CD14-positive monocyte (primary cell): Measurements from ENCODE around the gene KRT32. TPM values are rescaled to one million over a fixed set of nuclear protein-coding genes. Genes with fewer than 3 reads are reported as not detected.
A peak's percentile ranks its signal among the peaks of the same experiment; 100 is the strongest.

Experiments used
- DNase-seq, 3 donors: peaks; one replicate each; pipeline ENCODE4 v3.0.0-alpha.2; 2011 to 2022
- H2AFZ ChIP-seq: 2 replicates; pipeline ENCODE4 v1.6.0; 2012; ENCODE audit warnings: mild to moderate bottlenecking, low read depth, low read length, inconsistent platforms; ENCODE audit not compliant: insufficient read depth, poor library complexity, severe bottlenecking
- H3K27ac ChIP-seq, 2 donors: 1 replicate in 1 of 2; 2 replicates in 1 of 2; pipeline ENCODE4 v1.5.1; 2012 to 2013; ENCODE audit warnings: low read length in 2 of 2, control low read depth in 1 of 2, inconsistent platforms in 1 of 2, low read depth in 1 of 2, mild to moderate bottlenecking in 1 of 2
- H3K27me3 ChIP-seq, 2 donors: one replicate each; pipeline versions ENCODE4 v1.6.0 to v1.6.1; 2011 to 2013; ENCODE audit warnings: low read length in 2 of 2; ENCODE audit not compliant: control insufficient read depth in 2 of 2, insufficient read depth in 2 of 2
- H3K36me3 ChIP-seq, 2 donors: replicated peaks in 1 of 2; 1 replicate in 1 of 2; 2 replicates in 1 of 2; pipeline versions ENCODE4 v1.5.1 to v1.6.1; 2012 to 2013; ENCODE audit warnings: low read length in 2 of 2, control low read depth in 1 of 2, inconsistent platforms in 1 of 2, mild to moderate bottlenecking in 1 of 2; ENCODE audit not compliant: insufficient read depth in 2 of 2, control insufficient read depth in 1 of 2
- H3K4me1 ChIP-seq, 2 donors: 1 replicate in 1 of 2; 2 replicates in 1 of 2; pipeline versions ENCODE4 v1.5.1 to v1.6.1; 2012 to 2013; ENCODE audit warnings: low read length in 2 of 2, control low read depth in 1 of 2, inconsistent platforms in 1 of 2, mild to moderate bottlenecking in 1 of 2, moderate library complexity in 1 of 2; ENCODE audit not compliant: insufficient read depth in 2 of 2, control insufficient read depth in 1 of 2
- H3K4me2 ChIP-seq: replicated peaks from 2 replicates; pipeline ENCODE3; 2012; ENCODE audit warnings: low read length, moderate library complexity, mild to moderate bottlenecking; ENCODE audit not compliant: poor library complexity, severe bottlenecking; ENCODE audit errors: extremely low read depth
- H3K4me3 ChIP-seq, 3 experiments: fragments of 200-600 bp in 1 of 3; sonication (generic) in 1 of 3; replicated peaks in 1 of 3; 1 replicate in 2 of 3; 2 replicates in 1 of 3; pipeline ENCODE4 v1.5.1; 2011 to 2013; ENCODE audit warnings: low read length in 3 of 3, mild to moderate bottlenecking in 3 of 3, control low read depth in 2 of 3, low read depth in 2 of 3, inconsistent platforms in 1 of 3, moderate library complexity in 1 of 3
- H3K79me2 ChIP-seq: 2 replicates; pipeline ENCODE4 v1.6.0; 2012; ENCODE audit warnings: mild to moderate bottlenecking, control low read depth, inconsistent platforms, low read length, moderate library complexity; ENCODE audit not compliant: insufficient read depth
- H3K9ac ChIP-seq: 2 replicates; pipeline ENCODE4 v1.6.0; 2017; ENCODE audit warnings: low read length, mild to moderate bottlenecking; ENCODE audit not compliant: insufficient read depth, poor library complexity, severe bottlenecking
- H3K9me3 ChIP-seq, 2 donors: replicated peaks in 1 of 2; 1 replicate in 1 of 2; 2 replicates in 1 of 2; pipeline versions ENCODE4 v1.5.1 to v1.6.1; 2012 to 2013; ENCODE audit warnings: low read length in 2 of 2, control low read depth in 1 of 2; ENCODE audit not compliant: control insufficient read depth in 1 of 2, insufficient read depth in 1 of 2
- H4K20me1 ChIP-seq: 2 replicates; pipeline ENCODE4 v1.6.0; 2012; ENCODE audit warnings: mild to moderate bottlenecking, low read length, control low read depth, moderate library complexity; ENCODE audit not compliant: insufficient read depth
- H3K27ac Mint-ChIP-seq, 7 donors: one replicate each; pipeline ENCODE4 v1.8.0; 2020; ENCODE audit warnings: mild to moderate bottlenecking in 7 of 7, mixed read lengths in 7 of 7, moderate library complexity in 6 of 7, inconsistent platforms in 2 of 7
- H3K27me3 Mint-ChIP-seq, 3 donors: one replicate each; pipeline ENCODE4 v1.8.0; 2021 to 2022; ENCODE audit warnings: low read depth in 3 of 3, mild to moderate bottlenecking in 3 of 3, mixed read lengths in 3 of 3, moderate library complexity in 3 of 3, inconsistent platforms in 1 of 3
- H3K36me3 Mint-ChIP-seq, 2 donors: one replicate each; pipeline ENCODE4 v1.8.0; 2020; ENCODE audit warnings: mixed read lengths in 2 of 2, inconsistent platforms in 1 of 2, mild to moderate bottlenecking in 1 of 2
- H3K4me1 Mint-ChIP-seq: one replicate; pipeline ENCODE4 v1.8.0; 2020; ENCODE audit warnings: mild to moderate bottlenecking, mixed read lengths
- H3K4me3 Mint-ChIP-seq, 2 donors: one replicate each; pipeline ENCODE4 v1.8.0; 2020; ENCODE audit warnings: mild to moderate bottlenecking in 2 of 2, mixed read lengths in 2 of 2, moderate library complexity in 1 of 2
- H3K9me3 Mint-ChIP-seq, 7 donors: one replicate each; pipeline ENCODE4 v1.8.0; 2020 to 2022; ENCODE audit warnings: mixed read lengths in 7 of 7, mild to moderate bottlenecking in 6 of 7, moderate library complexity in 6 of 7, inconsistent platforms in 2 of 7
- CTCF ChIP-seq: fragments of 200-600 bp; IDR thresholded peaks from one replicate; pipeline ENCODE4 v1.8.0; 2022; ENCODE audit warnings: antibody characterized with exemption, mild to moderate bottlenecking
- WGBS: methylation state at CpG from one replicate; pipeline ENCODE4 v1.1.5; 2013; ENCODE audit warnings: missing lambda C conversion rate; ENCODE audit not compliant: insufficient coverage; 5-methylcytosine and 5-hydroxymethylcytosine counted together
- intact Hi-C, 2 donors: fragments of 100-400 bp; cut with micrococcal nuclease; formaldehyde crosslinking; loops; one replicate each; pipeline versions ENCODE4 v1.15.0 to v1.15.1; 2023
- polyA plus RNA-seq, 3 donors: library from polyadenylated mRNA; depleted of rRNA in 1 of 3; unstranded in 2 of 3; stranded (reverse) in 1 of 3; fragments of 300-500 nt in 2 of 3; fragments of >200 nt in 1 of 3; fragmentation: Illumina TruSeq in 2 of 3; gene quantifications; 1 replicate in 2 of 3; 2 replicates in 1 of 3; pipeline ENCODE4 v1.2.3, GENCODE V29; 2012 to 2021

The KRT32 gene
- polyA plus RNA-seq, 3 donors, result not detected

GRCh38 chr17:41516147-41516829 lies 49.1 kb upstream of the KRT32 start:
- no peak overlapping the region for H3K4me3 ChIP-seq
- no peaks in the 10 kb centered on the region for H4K20me1 ChIP-seq
- H3K79me2 ChIP-seq, result no peaks in the 10 kb centered on the region
- no peaks in the 10 kb centered on the region for H3K36me3 Mint-ChIP-seq
- peaks cover 4 to 8% (median 8%) of the 10 kb centered on the region in 3 donors for H3K27me3 Mint-ChIP-seq
- no peaks in the 10 kb centered on the region for H3K36me3 ChIP-seq
- 88% methylated on average over 11 of the region's 14 CpGs for WGBS
- intact Hi-C loops, result no loop called here
- TF ChIP-seq CTCF, result no peak
- peaks cover 18% of the 10 kb centered on the region for H3K4me1 Mint-ChIP-seq
- peaks cover 21 to 23% of the 10 kb centered on the region in 2 donors for H3K4me1 ChIP-seq
- H3K9me3 Mint-ChIP-seq, result no peaks in the 10 kb centered on the region
- DNase-seq, result no peak
- no peaks in the 10 kb centered on the region for H3K27me3 ChIP-seq
- H3K9ac ChIP-seq, result no peak overlapping the region
- H3K27ac ChIP-seq, result no peak overlapping the region
- no peak overlapping the region for H2AFZ ChIP-seq
- no peak overlapping the region for H3K27ac Mint-ChIP-seq
- H3K4me3 Mint-ChIP-seq, result no peak overlapping the region
- no peaks in the 10 kb centered on the region for H3K9me3 ChIP-seq
- no peak overlapping the region for H3K4me2 ChIP-seq

DNA sequence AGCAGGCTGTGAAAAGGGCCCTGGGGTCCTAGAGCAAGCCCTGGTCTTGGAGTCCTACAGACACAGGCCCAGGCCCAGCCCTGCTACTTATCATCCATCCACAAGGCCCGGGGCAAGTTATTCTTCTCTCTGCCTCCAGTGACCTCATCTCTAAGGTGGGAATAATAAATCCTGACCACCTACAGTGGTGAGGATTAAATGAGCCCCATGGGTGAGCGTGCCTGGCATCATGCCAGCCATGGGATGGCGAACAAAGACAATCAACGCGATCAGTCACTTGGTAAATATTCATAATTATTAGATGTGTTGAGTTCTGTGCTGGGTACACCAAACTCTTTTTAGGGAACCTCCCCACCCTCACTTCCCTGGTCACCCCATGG lies 46.0 kb upstream of the KRT32 start:
- intact Hi-C loops, result no loop called here
- Histone ChIP-seq H4K20me1 (no peaks in the 10 kb centered on the region), H3K9me3 (no peaks in the 10 kb centered on the region), H3K27me3 (no peaks in the 10 kb centered on the region), H3K36me3 (no peaks in the 10 kb centered on the region), H2AFZ (peak overlapping the region; percentile 59), H3K4me1 (peaks cover 24 to 28% of the 10 kb centered on the region in 2 donors), H3K27ac (peak overlapping the region in 1 of 2 donors; percentile 34), H3K9ac (no peak overlapping the region), H3K79me2 (no peaks in the 10 kb centered on the region), H3K4me3 (peak overlapping the region in 1 of 3 experiments; percentile 56), H3K4me2 (peak overlapping the region; percentile 57)
- Mint-ChIP-seq H3K27me3 (peaks cover 2 to 13% (median 3%) of the 10 kb centered on the region in 3 donors), H3K9me3 (peaks cover 0 to 2% (median 0%) of the 10 kb centered on the region in 7 donors), H3K4me1 (peaks cover 22% of the 10 kb centered on the region), H3K4me3 (peak overlapping the region; percentile 14 to 79), H3K36me3 (no peaks in the 10 kb centered on the region), H3K27ac (peak overlapping the region in 1 of 7 donors; percentile 76)
- no peak for TF ChIP-seq CTCF
- WGBS, result no CpG with 5 or more reads among the region's 5 CpGs
- DNase-seq, result no peak
